HG02970 (cell line): ENCODE results near the gene B3GALNT2.
A peak's percentile ranks its signal among the peaks of the same experiment; 100 is the strongest.
"Not testable (repeated sequence)": the region's sequence is repeated elsewhere in the genome, so short reads cannot be mapped to it uniquely, and the experiment has no call there.

Source experiments
- ATAC-seq: cut with Tn5 transposase; IDR thresholded peaks from one replicate; pipeline ENCODE4 v1.9.1; 2021; ENCODE audit warnings: mild to moderate bottlenecking, moderate library complexity, moderate number of reproducible peaks; ENCODE audit not compliant: unreplicated experiment, low FRiP score

B3GALNT2 gene

DNA sequence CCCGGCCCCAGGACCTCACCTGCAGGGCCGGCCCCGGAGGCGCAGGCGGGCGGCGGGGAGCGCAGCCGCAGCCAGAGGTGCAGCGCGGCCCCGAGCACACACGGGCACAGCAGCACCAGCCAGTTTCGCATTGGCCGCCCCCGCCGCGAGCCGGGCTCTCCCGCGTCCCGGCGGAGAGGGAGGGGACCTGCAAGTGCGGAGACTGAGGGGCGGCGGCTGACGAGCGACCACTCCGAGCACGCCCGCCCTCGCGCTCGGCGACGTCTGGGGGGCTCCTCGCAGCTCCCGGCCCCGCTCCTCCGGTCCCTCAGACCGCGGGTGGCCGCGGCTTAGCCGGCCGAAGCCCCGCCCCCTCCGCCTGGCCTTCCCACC lies at the start of gene B3GALNT2:
B3GALNT2 (minus strand) TSS at position 331 of the 372 bp plus-strand sequence; CDS start at position 131, 200 bp downstream.
- peak; percentile 42 for ATAC-seq

DNA sequence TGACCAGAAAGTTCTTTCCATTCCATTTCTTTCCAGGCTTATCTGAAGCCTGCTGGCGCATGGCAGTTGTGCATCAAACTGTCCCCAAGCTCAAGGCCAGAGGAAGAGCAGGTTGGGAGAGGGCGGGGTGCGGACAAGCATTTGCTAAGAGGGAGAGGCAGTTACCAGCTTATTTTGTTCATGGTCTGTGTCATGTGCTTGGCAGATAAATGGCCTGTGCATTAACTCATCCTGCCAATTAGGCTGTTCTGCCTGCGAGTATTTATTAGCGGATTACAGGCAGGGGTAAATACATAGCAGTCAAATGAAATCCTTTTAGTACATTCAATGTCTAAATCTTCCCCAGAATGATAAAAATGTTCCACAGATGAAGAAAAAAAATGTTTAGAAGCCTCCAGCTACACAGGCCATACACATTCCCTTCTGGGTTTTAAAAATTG lies 48.9 kb upstream of the B3GALNT2 start:
- no peak for ATAC-seq

DNA sequence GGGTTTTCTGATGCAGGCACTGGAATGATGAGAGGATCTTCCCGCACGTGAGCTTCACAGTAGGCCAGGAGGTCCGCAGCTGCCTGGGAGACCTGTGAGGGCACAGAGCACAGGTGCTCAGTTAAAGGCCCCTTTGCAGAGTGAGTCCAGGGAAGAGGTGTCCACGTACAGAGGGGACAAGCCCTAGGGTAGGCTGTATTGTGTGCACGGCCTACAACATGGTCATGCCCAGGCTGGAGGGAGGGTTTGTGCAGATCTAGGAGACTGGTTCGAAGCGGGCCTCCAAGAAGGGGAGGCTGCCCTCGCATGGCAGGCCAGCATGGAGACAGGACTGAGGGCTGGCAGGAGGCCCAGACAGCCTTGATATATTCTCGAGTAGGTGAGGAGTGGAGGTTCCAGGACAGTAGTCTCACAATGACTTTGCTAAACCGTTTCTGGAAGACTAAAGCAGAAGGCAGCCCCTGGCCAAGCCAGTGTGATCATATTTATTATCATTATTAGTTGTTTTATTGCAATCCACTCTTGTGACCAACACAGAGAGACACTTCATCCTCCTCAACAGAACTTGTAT lies 48.0 kb upstream of the B3GALNT2 start:
- ATAC-seq: no peak

DNA sequence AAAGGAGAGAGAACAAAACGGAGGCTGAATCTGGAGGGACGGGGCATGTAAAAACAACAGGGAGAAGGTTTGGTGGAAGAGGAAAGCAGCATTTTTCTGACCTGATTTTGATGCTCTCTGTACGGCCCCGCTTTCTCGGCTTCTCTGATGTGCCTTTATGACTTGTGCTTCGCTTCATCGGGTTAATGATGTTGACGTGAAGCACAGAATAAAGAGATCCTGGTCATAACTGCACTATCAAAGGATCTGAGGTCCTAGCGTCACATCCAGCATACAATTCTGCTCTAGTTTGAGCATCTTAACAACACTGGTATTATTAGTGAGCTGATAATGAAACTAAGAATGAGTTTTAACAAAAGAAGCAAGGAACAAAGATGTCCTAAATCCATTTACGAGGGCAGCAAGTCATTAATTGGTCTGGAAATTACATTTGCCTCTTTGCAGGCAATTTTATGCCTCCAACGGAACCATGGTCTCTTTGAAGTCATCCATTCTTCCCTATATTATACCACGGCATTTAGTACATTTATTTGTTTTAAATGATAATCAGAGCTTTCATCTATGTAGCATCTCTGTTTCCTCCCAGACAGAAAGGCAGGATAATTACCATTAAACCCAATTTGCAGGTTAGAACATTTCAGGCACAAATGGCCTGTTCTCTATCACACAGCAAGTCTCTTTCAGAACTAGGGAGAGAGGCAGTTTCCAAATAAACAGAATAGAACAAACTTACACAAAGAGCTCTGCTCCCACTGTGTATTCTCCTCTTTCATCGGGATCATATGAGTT lies 45.3 kb upstream of the B3GALNT2 start:
- no peak for ATAC-seq

DNA sequence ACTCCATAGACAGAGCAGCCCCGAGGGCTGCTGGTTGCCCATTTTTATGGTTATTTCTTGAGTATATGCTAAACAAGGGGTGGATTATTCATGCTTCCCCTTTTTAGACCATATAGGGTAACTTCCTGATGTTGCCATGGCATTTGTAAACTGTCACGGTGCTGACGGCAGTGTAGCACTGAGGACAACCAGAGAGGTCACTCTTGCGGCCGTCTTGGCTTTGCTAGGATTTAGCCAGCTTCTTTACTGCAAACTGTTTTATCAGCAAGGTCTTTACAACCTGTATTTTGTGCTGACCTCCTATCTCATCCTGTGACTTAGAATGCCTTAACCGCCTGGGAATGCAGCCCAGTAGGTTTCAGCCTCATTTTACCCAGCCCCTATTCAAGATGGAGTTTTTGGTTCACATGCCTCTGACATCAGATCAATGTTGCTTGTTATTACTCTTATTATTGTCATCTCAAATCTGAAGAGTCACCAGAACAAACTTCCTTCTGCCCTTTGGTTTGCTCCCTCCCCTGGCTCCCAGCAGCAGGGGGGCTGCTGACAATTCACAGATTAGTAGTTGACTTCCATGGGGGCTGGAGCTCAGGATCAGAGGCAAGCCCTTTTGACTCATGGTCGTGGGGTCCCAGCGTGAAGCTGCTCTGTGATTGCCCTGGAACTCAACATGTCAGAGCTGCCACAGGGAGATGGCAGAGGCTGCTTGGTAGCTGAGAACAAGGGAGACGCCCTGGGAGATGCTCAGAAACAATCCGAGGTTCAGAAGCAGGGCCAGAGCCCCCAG lies 42.3 kb upstream of the B3GALNT2 start:
- not testable (repeated sequence) for ATAC-seq

DNA sequence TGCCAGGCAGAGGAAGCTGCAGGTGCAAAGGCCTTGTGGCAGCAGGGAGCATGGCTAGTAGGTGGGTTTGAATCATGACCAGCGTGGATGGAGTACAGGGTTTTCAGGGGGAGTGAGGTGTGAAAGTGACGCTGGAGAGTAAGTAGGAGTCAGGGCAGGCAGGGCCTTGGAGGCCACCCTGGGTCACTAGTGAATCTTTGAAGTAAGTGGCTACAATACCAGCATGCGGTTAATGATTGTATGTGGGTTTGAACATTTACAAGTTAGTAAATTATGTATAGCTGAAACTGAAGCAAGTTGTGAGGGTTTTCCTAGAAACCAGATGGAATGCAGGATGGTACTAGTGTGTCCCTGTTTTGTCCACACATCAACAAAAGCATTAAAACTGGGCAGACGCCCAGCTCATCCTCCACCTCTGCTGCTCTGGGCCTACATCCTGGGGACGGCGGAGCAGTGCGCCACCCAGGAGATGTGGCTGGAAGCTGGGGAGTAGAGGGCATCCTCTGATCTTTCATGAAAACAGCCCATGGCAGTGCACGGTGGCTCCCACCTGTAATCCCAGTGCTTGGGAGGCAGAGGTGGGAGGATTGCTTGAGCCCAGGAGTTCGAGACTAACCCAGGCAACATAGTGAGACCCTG lies 41.2 kb upstream of the B3GALNT2 start:
- no peak for ATAC-seq

DNA sequence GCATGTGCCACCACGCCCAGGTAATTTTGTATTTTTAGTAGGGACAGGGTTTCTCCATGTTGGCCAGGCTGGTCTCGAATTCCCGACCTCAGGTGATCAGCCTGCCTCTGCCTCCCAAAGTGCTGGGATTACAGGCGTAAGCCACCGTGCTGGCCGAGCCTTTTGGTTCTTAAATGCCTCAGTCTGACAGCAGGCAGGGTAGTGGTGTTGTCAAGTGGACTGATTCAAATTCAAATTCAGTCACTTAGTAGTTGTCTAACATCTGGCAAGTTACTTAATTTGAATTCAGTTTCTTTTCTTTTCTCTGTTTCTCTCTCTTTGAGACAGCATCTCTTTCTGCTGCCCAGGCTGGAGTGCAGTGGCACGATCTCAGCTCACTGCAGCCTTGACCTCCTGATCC lies 38.6 kb upstream of the B3GALNT2 start:
- ATAC-seq: not testable (repeated sequence)

DNA sequence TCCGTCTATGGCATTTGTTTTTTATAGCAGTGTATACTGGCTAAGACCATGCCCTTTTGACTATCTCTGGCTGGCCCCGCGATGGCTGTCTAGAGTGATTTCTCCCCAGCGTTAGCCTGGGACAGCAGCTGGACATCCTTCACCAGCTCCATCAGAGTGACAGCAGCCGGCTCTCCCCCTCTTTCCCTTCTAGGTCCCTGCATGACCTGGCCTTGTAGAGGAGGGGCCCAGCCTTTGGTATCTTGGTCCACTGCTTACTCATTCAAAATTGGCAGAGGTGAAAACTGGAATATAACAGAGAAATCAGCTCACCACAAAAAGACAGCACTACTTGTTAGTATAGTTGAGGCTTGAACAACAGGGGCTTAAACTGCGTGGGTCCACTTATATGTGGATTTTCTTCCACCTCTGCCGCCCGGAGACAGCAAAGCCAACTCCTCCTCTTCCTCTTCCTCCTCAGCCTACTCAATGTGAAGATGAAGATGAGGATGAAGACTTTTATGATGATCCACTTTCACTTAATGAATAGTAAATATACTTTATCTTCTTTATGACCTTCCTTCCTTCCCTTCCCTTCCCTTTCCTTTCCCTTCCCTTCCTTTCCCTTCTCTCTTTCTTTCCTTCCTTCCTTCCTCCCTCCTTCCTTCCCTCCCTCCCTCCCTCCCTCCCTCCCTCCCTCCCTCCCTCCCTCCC lies 29.4 kb upstream of the B3GALNT2 start:
- no peak for ATAC-seq

DNA sequence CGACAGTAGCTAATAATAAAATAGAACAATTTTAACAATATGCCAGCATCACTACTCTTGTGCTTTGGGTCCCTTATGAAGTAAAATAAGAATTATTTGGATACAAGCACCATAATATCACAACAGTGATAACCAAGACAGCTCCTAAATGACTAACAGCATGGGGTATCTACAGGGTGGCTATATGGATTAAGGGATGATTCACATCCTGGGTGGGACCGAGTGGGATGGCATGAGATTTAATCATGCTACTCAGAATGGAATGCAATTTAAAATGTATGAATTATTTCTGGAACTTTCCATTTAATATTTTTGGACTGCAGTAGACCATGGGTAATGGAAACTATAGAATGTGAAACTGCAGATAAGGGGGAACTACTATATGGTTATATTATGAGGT lies 28.1 kb upstream of the B3GALNT2 start:
- ATAC-seq: no peak

DNA sequence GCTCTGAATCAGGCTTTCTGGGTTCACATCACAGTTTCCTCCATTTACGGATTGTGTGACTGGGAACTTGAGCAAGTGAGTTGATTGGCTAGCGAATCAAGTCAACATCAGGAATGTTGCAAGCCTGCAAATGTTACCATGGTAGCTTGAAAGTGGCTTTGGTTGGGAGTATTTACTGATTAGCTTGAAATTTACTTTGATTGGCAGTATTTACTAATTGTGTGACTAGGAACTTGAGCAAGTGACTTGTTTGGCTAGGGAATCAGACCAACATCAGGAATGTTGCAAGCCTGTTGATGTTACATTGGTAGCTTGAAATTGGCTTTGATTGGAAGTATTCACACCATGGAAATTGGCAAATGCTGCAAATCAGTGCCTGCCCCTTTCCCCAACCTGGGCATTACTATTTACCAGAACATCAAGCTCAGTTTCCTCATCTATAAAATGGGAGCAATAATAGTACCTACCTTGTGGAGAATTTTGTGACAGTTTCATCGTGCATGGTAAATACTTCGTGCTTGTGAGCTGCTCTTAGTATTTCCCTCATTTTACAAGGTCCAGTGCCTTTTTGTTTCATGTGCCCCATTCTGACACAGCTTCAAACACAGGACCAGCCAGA lies 23.1 kb upstream of the B3GALNT2 start:
- ATAC-seq: no peak

DNA sequence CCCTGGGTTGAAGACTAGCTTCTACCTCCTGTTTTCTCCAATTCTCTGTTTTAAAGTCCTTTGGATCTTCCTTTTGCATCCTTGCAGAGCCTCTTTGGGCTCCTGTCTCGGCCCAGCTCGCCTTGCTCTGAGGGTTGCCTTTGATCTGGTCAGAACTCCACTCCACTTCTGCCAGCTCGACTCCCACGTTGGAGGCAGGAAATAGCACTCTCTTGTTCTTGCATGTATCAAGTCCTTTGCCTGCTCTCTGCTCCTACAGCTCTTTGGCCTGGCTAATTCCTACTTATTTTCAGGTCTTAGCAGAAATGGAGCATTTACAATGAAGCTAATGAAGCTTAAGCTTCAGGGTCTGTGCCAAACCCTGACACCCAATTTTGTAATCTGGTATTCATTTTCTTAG lies 21.1 kb upstream of the B3GALNT2 start:
- ATAC-seq: no peak

DNA sequence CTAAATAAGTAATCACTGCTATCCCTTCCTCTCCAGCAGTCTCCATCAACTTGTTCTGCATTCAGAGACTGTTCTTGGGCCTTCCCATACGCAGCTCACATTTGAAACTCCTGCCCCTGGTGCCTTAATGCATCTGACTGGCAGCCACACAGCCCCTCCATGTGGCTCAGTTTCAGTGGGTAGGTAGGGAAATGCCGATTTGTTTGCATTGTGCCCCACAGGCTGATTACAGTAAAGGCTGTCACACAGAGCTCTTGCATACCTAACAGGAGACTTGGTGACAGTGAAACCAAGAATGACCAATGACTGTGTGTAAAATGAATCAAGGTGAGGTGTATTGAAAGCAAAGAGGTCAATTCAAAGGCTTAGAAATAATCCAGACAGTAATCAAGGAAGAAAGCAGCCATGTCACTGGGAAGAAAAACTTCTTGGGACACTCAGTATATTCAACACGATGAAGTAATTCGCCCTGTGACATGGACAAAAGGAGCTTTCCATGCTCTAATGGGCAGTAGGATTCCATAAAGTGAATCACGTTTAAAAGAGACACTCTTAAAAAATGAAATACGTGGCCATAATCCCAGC lies 12.7 kb upstream of the B3GALNT2 start:
- ATAC-seq: no peak

DNA sequence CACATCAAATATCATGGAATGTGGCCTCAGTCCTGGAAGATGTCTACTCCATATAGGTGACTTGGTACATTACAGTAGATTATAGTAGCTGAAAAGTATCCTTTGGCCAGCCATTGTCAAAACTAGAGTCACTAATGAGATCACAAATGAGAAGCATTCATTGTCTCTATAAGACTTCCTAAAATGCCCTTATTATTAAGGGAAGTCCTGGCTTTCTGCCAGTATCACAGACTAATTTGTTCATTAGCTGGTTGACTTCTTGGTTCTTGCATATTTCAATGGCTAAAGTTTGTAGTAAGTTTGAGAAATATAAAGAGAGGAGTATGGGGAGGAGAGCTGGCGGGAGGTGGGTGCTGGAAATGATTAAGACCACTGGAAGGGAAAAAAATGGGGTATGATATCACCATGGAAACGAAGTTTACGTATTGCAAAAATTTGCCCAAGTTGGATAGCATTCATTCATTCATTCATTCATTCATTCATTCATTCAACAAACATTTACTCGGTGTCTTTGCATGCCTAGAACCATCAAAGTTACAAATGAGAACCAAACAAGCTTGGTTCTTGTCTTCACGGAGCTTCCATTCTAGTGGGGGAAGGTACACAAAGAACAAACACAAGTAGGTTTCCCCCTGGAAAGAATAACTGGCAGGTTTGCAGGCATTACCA lies 11.7 kb upstream of the B3GALNT2 start:
- no peak for ATAC-seq

DNA sequence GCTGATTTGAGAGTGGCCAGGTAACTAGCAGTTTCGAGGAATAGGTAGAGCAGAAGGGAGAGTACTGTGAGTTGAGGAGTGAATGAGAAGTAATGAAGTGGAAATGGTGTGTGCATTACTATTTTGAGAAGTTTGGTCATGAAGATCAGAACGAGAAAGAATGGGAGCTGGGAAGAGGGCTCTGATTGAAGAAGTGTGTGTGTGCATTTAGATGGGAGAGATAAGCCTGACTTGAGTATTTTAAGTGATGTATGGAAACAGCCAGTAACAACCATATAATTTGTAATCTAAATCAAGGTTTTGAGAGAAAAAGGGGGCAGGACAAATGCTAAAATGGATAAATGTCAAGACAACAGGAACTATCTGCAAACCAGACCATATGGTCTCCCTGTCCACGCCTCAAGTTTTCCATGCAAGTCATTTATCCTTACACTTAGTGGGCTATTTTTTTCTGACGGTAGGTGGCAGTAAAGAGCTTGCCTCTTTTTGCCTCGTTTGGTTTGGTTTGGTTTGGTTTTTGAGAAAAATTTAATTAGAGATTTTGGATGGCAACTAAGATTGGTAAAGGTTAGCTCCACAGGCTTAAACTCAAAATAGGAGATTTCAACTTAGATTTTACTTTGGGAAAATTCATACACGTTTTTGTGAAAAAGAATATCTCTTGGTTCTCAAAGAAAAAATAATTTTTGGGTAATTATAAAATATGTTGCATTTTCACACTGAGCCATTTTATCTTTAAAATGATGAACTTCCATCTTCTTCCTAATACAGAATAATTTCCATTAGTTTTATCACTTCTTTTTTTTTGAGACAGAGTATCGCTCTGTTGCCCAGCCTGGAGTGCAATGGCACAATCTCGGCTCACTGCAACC lies 9.5 kb upstream of the B3GALNT2 start:
- ATAC-seq: no peak

DNA sequence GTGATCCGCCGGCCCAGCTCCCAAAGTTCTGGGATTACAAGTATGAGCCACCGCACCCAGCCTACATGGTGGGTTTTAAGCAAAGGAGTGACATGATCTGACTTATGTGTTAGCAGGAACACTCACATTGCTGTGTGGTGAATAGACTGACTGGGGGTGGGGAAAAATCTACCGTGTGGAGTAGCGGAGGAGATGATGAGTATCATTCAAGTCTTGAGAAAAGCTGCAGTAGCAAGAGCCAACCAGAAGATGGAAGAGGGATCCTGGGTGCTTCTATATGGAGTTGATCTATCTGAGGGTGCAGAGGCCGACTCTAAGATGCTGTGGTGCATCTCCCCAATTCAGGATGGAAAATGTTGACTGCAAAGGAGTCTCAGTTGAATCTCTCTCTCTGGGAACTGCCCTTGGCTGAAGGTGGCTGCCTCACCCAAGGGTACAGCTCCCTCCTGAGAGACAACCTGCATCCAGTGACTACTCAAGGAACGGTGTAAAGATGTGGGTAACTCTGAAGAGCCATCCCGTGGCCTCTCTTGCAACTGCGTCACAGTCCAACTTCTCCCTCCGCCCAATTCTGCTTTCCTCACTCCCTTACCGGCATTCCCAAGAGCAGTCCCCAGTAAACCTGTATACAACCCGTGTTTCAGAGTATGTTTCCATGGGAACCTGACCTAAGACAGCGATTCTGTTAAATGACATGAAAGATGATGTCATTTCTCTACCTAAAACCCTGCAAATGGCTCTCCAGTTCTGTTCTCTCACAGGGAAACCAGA lies 7.4 kb upstream of the B3GALNT2 start:
- ATAC-seq: no peak

DNA sequence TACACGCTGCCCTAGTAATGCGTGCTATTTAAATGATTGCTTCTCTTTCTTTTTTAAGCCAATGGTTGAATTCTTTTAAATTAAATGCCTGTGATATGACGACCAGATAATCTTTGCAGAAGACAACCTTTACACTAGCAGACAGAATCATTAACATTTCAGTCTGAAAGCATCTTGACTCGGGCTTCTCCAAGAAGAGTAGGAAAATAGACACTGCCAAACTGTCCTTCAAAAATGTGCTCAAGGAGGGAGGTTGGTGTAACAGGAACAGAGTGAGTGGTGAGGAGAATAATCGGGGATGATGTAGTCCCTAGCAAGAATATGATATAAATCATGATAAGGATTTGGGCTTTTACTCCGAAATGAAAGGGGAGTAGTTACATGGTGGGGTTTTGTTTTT lies 6.6 kb upstream of the B3GALNT2 start:
- ATAC-seq: no peak

DNA sequence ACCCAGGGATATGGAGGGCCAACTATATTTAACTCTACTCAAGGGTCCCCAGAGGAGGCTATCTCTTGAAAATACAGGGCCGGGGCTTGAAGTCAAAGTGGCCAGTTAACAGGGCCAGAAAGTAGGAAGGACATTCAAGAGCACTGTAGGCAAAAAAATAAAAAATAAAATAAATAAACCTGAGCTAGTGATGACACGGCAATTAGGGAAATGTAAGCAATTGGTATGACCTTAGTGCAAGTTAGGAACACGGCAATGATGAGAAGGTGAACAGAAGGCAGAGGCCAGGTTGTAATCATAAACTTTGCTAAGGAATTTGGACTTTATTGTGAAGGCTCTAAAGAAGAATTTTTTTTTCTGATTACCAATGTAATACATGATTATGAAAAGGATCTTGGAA lies 3.4 kb upstream of the B3GALNT2 start:
- no peak for ATAC-seq
